ENCODE data around the gene CRYZL1. TPM values are rescaled to one million over a fixed set of nuclear protein-coding genes. Genes with fewer than 3 reads are reported as not detected.

Gene CRYZL1
- total and polyA plus RNA-seq, 2 of the 8 experiments (the other 6 are each of a cell fraction or from before 2014, with no cell fraction given) = 15.6 to 15.8 TPM

- H3K23me2 ChIP-seq (ENCODE audit: low read depth, low read length) = no peaks in the 10 kb centered on the region
- H2AK5ac ChIP-seq (ENCODE audit: low read depth, low read length) = no peak overlapping the region
- H3K4me3 ChIP-seq (ENCODE audit: extremely low read depth in 1 of 4, insufficient read depth in 2 of 4, low read depth in 3 of 4, low read length in 4 of 4) = no peak overlapping the region
- POLR2A ChIA-PET (ENCODE audit: partially characterized antibody) = no interaction called here
- no peak overlapping the region for H2BK15ac ChIP-seq (ENCODE audit: low read length)
- no peak overlapping the region for H3K18ac ChIP-seq (ENCODE audit: extremely low read depth, low read length)
- H3K27ac ChIP-seq (ENCODE audit: low read depth, low read length) = no peak overlapping the region
- H3K9me3 ChIP-seq (ENCODE audit: insufficient read depth in 2 of 2, low read depth in 1 of 2, low read length in 1 of 2) = no peaks in the 10 kb centered on the region
- H2BK12ac ChIP-seq (ENCODE audit: low read depth, low read length) = no peak overlapping the region
- no peak overlapping the region for H4K8ac ChIP-seq (ENCODE audit: extremely low read depth, insufficient read depth, low read length)
- WGBS, 2 experiments (ENCODE audit: extremely low coverage in 1 of 2, insufficient coverage in 1 of 2, insufficient read length in 1 of 2, insufficient replicate concordance in 2 of 2, low coverage in 1 of 2, low lambda C conversion rate in 2 of 2, missing lambda C conversion rate in 1 of 2) = 98% methylated on average over 2 of the region's 2 CpGs; no CpG with 5 or more reads in 1 of the 2 experiments
- H3K4ac ChIP-seq (replicated peaks; ENCODE audit: insufficient read length, low read depth, low read length) = no peak overlapping the region
- H2BK5ac ChIP-seq (ENCODE audit: low read depth, low read length) = no peak overlapping the region
- no peak overlapping the region for H3K4me2 ChIP-seq (ENCODE audit: insufficient read depth in 1 of 2, low read depth in 2 of 2, low read length in 2 of 2)
- no peak overlapping the region for H2BK120ac ChIP-seq (replicated peaks; ENCODE audit: low read depth, low read length)
- no peak overlapping the region for H2AFZ ChIP-seq (ENCODE audit: low read length)
- CTCF ChIA-PET (ENCODE audit: partially characterized antibody) = no interaction called here
- no peak overlapping the region for H3K9ac ChIP-seq (replicated peaks in 1 of 4; ENCODE audit: extremely low read depth in 1 of 4, low read depth in 3 of 4, low read length in 3 of 4)
- peaks cover 0 to 14% (median 2%) of the 10 kb centered on the region in 4 experiments; a peak in 3 of 7 replicates for H3K4me1 ChIP-seq (replicated peaks in 1 of 4; ENCODE audit: control insufficient read depth in 3 of 4, insufficient read depth in 4 of 4, low read length in 3 of 4)
- FAIRE-seq (no peak), DNase-seq (ENCODE audit: low read depth in 1 of 2, low spot score in 2 of 2) (no peak)
- no peak overlapping the region for H2BK20ac ChIP-seq (ENCODE audit: low read length)
- H3K36me3 ChIP-seq (ENCODE audit: control insufficient read depth in 2 of 4, insufficient read depth in 4 of 4, low read length in 3 of 4) = no peaks in the 10 kb centered on the region
- no peaks in the 10 kb centered on the region for H3K27me3 ChIP-seq (replicated peaks in 1 of 4; ENCODE audit: control insufficient read depth in 3 of 4, extremely low read depth in 1 of 4, insufficient read depth in 3 of 4, low read length in 3 of 4)
- H3K79me1 ChIP-seq (ENCODE audit: low read depth, low read length) = peaks cover 9% of the 10 kb centered on the region
- H4K91ac ChIP-seq (replicated peaks; ENCODE audit: insufficient read length, low read length) = no peak overlapping the region
- H3K14ac ChIP-seq (ENCODE audit: insufficient read length) = no peak overlapping the region
- no peak overlapping the region for H3K23ac ChIP-seq (ENCODE audit: insufficient read length)
- H3K56ac ChIP-seq (replicated peaks; ENCODE audit: insufficient read length, low read depth, low read length) = no peak overlapping the region
- peaks cover 3 to 21% of the 10 kb centered on the region in 2 experiments for H4K20me1 ChIP-seq (replicated peaks in 1 of 2; ENCODE audit: control insufficient read depth in 1 of 2, insufficient read depth in 2 of 2, low read length in 2 of 2)
- H3K79me2 ChIP-seq (ENCODE audit: control insufficient read depth in 1 of 2, insufficient read depth in 2 of 2, low read length in 2 of 2) = peaks cover 26 to 98% of the 10 kb centered on the region in 2 experiments
- H4K5ac ChIP-seq (ENCODE audit: insufficient read length, low read depth, low read length) = no peak overlapping the region
- no peak for TF ChIP-seq BACH1 (IDR thresholded peaks at IDR 0.05; ENCODE audit: low read length)
- TF ChIP-seq KDM4A (IDR thresholded peaks at IDR 0.05; ENCODE audit: low read depth, low read length, severe bottlenecking) = no peak
- TF ChIP-seq SUZ12 (IDR thresholded peaks at IDR 0.05; ENCODE audit: low read length) = no peak
- no peak for TF ChIP-seq MAX (IDR thresholded peaks at IDR 0.05)
- no peak for TF ChIP-seq TAF1 (IDR thresholded peaks at IDR 0.05; ENCODE audit: low read depth, low read length)
These were observed 21.7 kb upstream of the CRYZL1 start for GRCh38 chr21:33663241-33663640.

All from H1 (cell line).